Body of pancreas (tissue), 4 donors: ENCODE measurements around the gene SNTG2.

ENCODE experiments used
- POLR2A ChIP-seq, 3 donors: fragments of 450-650 bp; IDR thresholded peaks; one replicate each; pipeline ENCODE4 v1.6.1; 2016; ENCODE audit warnings: antibody characterized with exemption in 3 of 3, mild to moderate bottlenecking in 2 of 3
- TF ChIP-seq, protein P1 (sequence below), 7 experiments: fragments of 450-650 bp in 4 of 7; fragments of 200-600 bp in 3 of 7; sonication (generic) in 3 of 7; IDR thresholded peaks; one replicate each; pipeline ENCODE4 v1.5.1; 2016 to 2019; ENCODE audit warnings: antibody characterized with exemption in 7 of 7

DNA sequence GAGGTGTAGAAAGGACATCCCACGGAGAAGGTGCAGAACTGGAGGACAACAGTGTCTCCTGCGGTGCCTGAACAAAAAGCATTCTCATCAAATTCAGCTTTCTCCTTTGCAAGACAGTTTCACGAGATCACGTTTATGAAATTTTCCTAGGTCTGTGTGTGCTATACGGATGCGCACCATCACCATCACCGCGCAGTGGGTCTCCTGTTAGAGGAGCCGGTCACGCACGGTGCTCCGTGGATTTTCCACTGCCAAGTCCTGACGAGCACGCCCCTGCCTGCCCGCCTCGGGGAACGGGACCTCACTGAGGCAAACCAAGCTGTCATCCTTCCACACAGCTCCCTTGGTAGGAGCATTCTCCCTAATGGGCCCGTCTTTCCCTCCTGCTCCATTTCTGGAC lies 322.2 kb downstream of the SNTG2 start:
- TF ChIP-seq, protein P1, sequence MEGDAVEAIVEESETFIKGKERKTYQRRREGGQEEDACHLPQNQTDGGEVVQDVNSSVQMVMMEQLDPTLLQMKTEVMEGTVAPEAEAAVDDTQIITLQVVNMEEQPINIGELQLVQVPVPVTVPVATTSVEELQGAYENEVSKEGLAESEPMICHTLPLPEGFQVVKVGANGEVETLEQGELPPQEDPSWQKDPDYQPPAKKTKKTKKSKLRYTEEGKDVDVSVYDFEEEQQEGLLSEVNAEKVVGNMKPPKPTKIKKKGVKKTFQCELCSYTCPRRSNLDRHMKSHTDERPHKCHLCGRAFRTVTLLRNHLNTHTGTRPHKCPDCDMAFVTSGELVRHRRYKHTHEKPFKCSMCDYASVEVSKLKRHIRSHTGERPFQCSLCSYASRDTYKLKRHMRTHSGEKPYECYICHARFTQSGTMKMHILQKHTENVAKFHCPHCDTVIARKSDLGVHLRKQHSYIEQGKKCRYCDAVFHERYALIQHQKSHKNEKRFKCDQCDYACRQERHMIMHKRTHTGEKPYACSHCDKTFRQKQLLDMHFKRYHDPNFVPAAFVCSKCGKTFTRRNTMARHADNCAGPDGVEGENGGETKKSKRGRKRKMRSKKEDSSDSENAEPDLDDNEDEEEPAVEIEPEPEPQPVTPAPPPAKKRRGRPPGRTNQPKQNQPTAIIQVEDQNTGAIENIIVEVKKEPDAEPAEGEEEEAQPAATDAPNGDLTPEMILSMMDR (IDR thresholded peaks at IDR 0.05): no peak
- no peak for TF ChIP-seq POLR2A (IDR thresholded peaks at IDR 0.05)
